ENCODE results near the gene FSIP2. TPM values are rescaled to one million over a fixed set of nuclear protein-coding genes. Genes with fewer than 3 reads are reported as not detected.

The FSIP2 gene
- total RNA-seq, 1 experiment from 2014 or later = 0.12 TPM

DNA sequence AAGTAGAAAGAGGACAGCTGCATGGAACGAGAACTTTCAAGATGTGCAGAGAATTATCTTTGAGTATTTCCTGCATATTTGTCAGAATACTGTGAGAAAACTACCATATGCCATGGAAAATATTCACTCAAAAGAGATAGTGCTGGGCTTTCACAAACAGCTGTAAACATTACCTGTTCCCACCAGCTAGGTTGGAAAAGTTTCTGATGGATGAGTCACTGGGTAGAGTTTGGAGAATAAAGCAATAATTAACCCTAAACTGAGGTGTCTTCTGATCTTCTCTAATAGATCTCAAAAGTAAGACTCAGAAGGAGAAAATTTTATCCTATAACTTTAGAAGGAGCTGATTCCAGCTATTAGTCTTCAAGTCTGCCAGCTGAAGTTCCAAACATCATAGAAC lies 3.9 kb upstream of the FSIP2 start:
- BruUV-seq (replicated peaks) = no TSS peak
- TF ChIP-seq, protein P1, sequence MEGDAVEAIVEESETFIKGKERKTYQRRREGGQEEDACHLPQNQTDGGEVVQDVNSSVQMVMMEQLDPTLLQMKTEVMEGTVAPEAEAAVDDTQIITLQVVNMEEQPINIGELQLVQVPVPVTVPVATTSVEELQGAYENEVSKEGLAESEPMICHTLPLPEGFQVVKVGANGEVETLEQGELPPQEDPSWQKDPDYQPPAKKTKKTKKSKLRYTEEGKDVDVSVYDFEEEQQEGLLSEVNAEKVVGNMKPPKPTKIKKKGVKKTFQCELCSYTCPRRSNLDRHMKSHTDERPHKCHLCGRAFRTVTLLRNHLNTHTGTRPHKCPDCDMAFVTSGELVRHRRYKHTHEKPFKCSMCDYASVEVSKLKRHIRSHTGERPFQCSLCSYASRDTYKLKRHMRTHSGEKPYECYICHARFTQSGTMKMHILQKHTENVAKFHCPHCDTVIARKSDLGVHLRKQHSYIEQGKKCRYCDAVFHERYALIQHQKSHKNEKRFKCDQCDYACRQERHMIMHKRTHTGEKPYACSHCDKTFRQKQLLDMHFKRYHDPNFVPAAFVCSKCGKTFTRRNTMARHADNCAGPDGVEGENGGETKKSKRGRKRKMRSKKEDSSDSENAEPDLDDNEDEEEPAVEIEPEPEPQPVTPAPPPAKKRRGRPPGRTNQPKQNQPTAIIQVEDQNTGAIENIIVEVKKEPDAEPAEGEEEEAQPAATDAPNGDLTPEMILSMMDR (IDR thresholded peaks at IDR 0.05; ENCODE audit: unreplicated experiment) = no peak
- ChIA-PET CTCF (interaction anchor here (0.5 to 1.4 kb wide), 5 partner anchors 13 to 1583 kb away, joined by 3 to 6 read pairs (median 3); no protein-coding TSS in a partner anchor), POLR2A (no interaction called here)
- DNase-seq (ENCODE audit: unreplicated experiment) = no peak
- Mint-ChIP-seq H3K36me3 (ENCODE audit: insufficient read depth, unreplicated experiment) (no peaks in the 10 kb centered on the region), H3K27me3 (ENCODE audit: insufficient read depth, unreplicated experiment) (no peaks in the 10 kb centered on the region), H3K4me3 (ENCODE audit: unreplicated experiment) (no peak overlapping the region), H3K27ac (ENCODE audit: low read depth, unreplicated experiment) (no peak overlapping the region), H3K4me1 (ENCODE audit: insufficient read depth, unreplicated experiment) (no peaks in the 10 kb centered on the region), H3K9me3 (ENCODE audit: unreplicated experiment) (peaks cover 9% of the 10 kb centered on the region)
- intact Hi-C loops (cut with micrococcal nuclease) = loop anchor here (5.0 kb wide), 1 partner anchor 523 kb away; no protein-coding TSS in a partner anchor

DNA sequence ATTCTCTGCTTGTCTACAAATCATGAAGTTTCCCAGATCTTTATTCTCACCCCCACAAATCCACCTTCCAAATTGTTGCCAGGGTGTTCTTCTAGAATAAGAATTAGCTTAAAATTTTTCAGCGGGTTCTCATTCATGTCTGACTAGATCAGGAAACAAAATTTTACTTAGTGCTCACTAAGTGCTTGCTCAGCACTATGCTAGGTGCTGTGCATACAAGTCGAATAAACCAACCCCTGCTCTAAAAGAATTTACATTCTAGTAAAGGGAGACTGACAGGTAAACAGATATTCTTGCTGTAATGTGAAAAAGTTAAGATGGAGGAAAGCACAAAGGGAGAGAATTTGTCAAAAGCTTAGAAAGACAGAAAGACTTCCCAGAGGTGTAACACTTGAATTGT lies 2.4 kb upstream of the FSIP2 start:
- Mint-ChIP-seq H3K36me3 (ENCODE audit: insufficient read depth, unreplicated experiment) (no peaks in the 10 kb centered on the region), H3K27ac (ENCODE audit: low read depth, unreplicated experiment) (no peak overlapping the region), H3K27me3 (ENCODE audit: insufficient read depth, unreplicated experiment) (no peaks in the 10 kb centered on the region), H3K9me3 (ENCODE audit: unreplicated experiment) (peaks cover 9% of the 10 kb centered on the region), H3K4me3 (ENCODE audit: unreplicated experiment) (no peak overlapping the region), H3K4me1 (ENCODE audit: insufficient read depth, unreplicated experiment) (no peaks in the 10 kb centered on the region)
- CTCF ChIA-PET = no interaction called here
- POLR2A ChIA-PET = no interaction called here
- intact Hi-C loops (cut with micrococcal nuclease) = loop anchor here (5.0 kb wide), 1 partner anchor 521 kb away; no protein-coding TSS in a partner anchor
- no TSS peak for BruUV-seq (replicated peaks)
- no peak for DNase-seq (ENCODE audit: unreplicated experiment)
- TF ChIP-seq, protein P1 (IDR thresholded peaks at IDR 0.05; ENCODE audit: unreplicated experiment) = no peak

DNA sequence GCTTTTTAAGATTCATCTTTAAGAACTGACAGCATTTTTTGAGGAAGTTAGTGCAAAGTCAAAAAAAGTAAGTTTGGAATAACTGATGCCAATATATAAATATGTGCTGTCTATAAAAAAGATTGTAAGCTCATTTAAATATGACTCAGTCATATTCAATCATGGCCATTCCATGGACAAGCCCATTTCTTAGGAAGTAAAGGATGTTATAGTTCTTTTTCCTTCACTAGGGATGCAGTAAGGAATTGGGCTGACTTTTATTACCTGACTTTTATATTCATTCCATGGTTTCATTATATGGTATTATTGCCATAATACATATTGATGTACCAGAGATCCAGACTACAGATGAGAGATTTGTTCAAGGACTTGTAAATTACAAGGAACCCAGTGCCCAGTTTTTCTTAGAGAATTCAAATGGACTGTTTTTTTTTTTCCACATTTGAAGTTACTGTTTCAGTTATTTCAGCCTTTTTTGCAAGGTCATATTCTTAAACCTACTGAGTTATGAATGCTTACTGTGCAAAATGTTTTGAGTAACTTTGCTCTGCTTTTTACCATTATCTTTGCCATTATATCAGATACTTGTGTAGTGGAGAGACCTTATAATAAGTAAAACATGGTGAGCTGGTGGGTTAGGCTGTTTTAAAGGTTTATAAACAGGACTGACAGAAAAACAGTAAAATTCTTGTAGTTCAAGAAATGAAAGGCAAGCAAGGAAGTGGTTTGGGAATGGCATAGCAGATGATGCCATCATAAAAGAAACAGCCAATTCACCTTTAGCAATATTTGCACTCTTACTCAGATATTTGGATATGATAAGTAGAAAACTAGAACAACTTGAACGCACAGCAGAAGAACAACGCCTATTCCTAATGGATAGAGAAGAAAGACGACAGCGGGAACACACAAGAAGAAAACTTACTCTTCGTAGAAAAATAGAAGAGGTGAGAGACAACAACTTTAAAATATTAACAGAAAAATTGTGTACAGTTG lies 7.6 kb downstream of the FSIP2 start:
- POLR2A ChIA-PET = no interaction called here
- Mint-ChIP-seq H3K27me3 (ENCODE audit: insufficient read depth, unreplicated experiment) (no peaks in the 10 kb centered on the region), H3K36me3 (ENCODE audit: insufficient read depth, unreplicated experiment) (no peaks in the 10 kb centered on the region), H3K4me3 (ENCODE audit: unreplicated experiment) (no peak overlapping the region), H3K9me3 (ENCODE audit: unreplicated experiment) (no peaks in the 10 kb centered on the region), H3K27ac (ENCODE audit: low read depth, unreplicated experiment) (no peak overlapping the region), H3K4me1 (ENCODE audit: insufficient read depth, unreplicated experiment) (no peaks in the 10 kb centered on the region)
- intact Hi-C loops (cut with micrococcal nuclease) = no loop called here
- DNase-seq (ENCODE audit: unreplicated experiment) = no peak
- no TSS peak for BruUV-seq (replicated peaks)
- CTCF ChIA-PET = no interaction called here
- TF ChIP-seq, protein P1 (IDR thresholded peaks at IDR 0.05; ENCODE audit: unreplicated experiment) = no peak

DNA sequence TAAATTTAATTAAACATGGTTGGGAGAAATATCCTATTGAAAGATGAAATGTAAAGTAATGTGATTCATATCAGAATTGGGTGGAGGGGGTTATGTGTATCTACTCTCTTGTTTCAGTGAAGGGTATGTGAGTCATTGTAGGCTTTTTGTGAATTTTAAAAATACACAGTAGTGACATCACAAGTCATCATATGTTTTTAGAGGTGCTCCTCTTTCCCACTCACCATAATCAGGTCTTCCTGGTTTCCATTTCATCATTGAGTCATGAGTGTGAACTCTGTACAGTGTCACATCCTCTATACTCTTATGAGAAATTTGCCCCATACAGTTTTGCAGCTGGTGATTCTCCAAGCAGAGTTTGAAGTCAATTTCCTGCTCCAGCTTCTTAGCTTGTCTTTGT lies 18.8 kb downstream of the FSIP2 start:
- intact Hi-C loops (cut with micrococcal nuclease) = no loop called here
- ChIA-PET CTCF (no interaction called here), POLR2A (no interaction called here)
- TF ChIP-seq, protein P1 (IDR thresholded peaks at IDR 0.05; ENCODE audit: unreplicated experiment) = no peak
- no peak for DNase-seq (ENCODE audit: unreplicated experiment)
- Mint-ChIP-seq H3K9me3 (ENCODE audit: unreplicated experiment) (peaks cover 6% of the 10 kb centered on the region), H3K4me1 (ENCODE audit: insufficient read depth, unreplicated experiment) (no peaks in the 10 kb centered on the region), H3K36me3 (ENCODE audit: insufficient read depth, unreplicated experiment) (no peaks in the 10 kb centered on the region), H3K27ac (ENCODE audit: low read depth, unreplicated experiment) (no peak overlapping the region), H3K4me3 (ENCODE audit: unreplicated experiment) (no peak overlapping the region), H3K27me3 (ENCODE audit: insufficient read depth, unreplicated experiment) (no peaks in the 10 kb centered on the region)
- BruUV-seq (replicated peaks) = no TSS peak

Measured in MCF 10A (cell line).